ENCODE data around the gene ANKS6.

ANKS6 gene

GRCh38 chr9:98815391-98815951 is 19.1 kb upstream of the ANKS6 start:
- DNase-seq (ENCODE audit: low spot score): no peak

- DNase-seq (ENCODE audit: low spot score): no peak
Measured at GRCh38 chr9:98811051-98811650, 14.8 kb upstream of the ANKS6 start.

- no peak for DNase-seq (ENCODE audit: low spot score)
Measured at GRCh38 chr9:98810102-98810842, 13.9 kb upstream of the ANKS6 start.

- no peak for DNase-seq (ENCODE audit: low spot score)
Measured at GRCh38 chr9:98809311-98810101, 13.2 kb upstream of the ANKS6 start.

- DNase-seq (ENCODE audit: low spot score): no peak
Measured at GRCh38 chr9:98808875-98809274, 12.5 kb upstream of the ANKS6 start.

- DNase-seq (ENCODE audit: low spot score): no peak
Measured at GRCh38 chr9:98808411-98808815, 12.1 kb upstream of the ANKS6 start.

- no peak for DNase-seq (ENCODE audit: low spot score)
Measured at GRCh38 chr9:98807814-98808195, 11.4 kb upstream of the ANKS6 start.

GRCh38 chr9:98807070-98807813 is 10.9 kb upstream of the ANKS6 start, which contains the start of gene GALNT12:
Gene GALNT12, plus strand, starts transcription at chr9:98807670. Its CDS starts 29 bp downstream, at chr9:98807699.
- no peak for DNase-seq (ENCODE audit: low spot score)

GRCh38 chr9:98806394-98807035 is 10.2 kb upstream of the ANKS6 start:
- no peak for DNase-seq (ENCODE audit: low spot score)

GRCh38 chr9:98805506-98806272 is 9.3 kb upstream of the ANKS6 start:
- no peak for DNase-seq (ENCODE audit: low spot score)

GRCh38 chr9:98804083-98804482 is 7.7 kb upstream of the ANKS6 start:
- no peak for DNase-seq (ENCODE audit: low spot score)

- no peak for DNase-seq (ENCODE audit: low spot score)
Measured at GRCh38 chr9:98801969-98802371, 5.6 kb upstream of the ANKS6 start.

GRCh38 chr9:98801561-98801960 is 5.2 kb upstream of the ANKS6 start:
- no peak for DNase-seq (ENCODE audit: low spot score)

- DNase-seq (ENCODE audit: low spot score): no peak
Measured at GRCh38 chr9:98798254-98798653, 1.9 kb upstream of the ANKS6 start.

GRCh38 chr9:98797491-98797890 is 1.1 kb upstream of the ANKS6 start:
- DNase-seq (ENCODE audit: low spot score): no peak

GRCh38 chr9:98795970-98796363 is 388 bp downstream of the ANKS6 start:
- no peak for DNase-seq (ENCODE audit: low spot score)

- DNase-seq (ENCODE audit: low spot score): no peak
Measured at GRCh38 chr9:98795295-98795955, 930 bp downstream of the ANKS6 start.

GRCh38 chr9:98794802-98795201 is 1.6 kb downstream of the ANKS6 start:
- no peak for DNase-seq (ENCODE audit: low spot score)

GRCh38 chr9:98793031-98793430 is 3.3 kb downstream of the ANKS6 start:
- DNase-seq (ENCODE audit: low spot score): no peak
